Colonic mucosa (tissue), 4 donors: ENCODE measurements around the gene ARMC5. TPM values are rescaled to one million over a fixed set of nuclear protein-coding genes. Genes with fewer than 3 reads are reported as not detected.
"Not testable (repeated sequence)": the region's sequence is repeated elsewhere in the genome, so short reads cannot be mapped to it uniquely, and the experiment has no call there.

Experiments
- DNase-seq: peaks from one replicate; pipeline ENCODE4 v3.0.0-alpha.2; 2020
- H3K27ac ChIP-seq: fragments of 200-600 bp; one replicate; pipeline ENCODE4 v1.8.0; 2021
- H3K27me3 ChIP-seq: fragments of 200-600 bp; one replicate; pipeline ENCODE4 v1.8.0; 2021
- H3K36me3 ChIP-seq: fragments of 200-600 bp; one replicate; pipeline ENCODE4 v1.8.0; 2021
- H3K4me1 ChIP-seq: fragments of 200-600 bp; one replicate; pipeline ENCODE4 v1.8.0; 2021; ENCODE audit warnings: mild to moderate bottlenecking
- H3K4me3 ChIP-seq: fragments of 200-600 bp; one replicate; pipeline ENCODE4 v1.8.0; 2021
- H3K9ac ChIP-seq, 2 donors: one replicate each; pipeline ENCODE4 v1.7.0; 2013; ENCODE audit warnings: control low read depth in 2 of 2, low read depth in 2 of 2, low read length in 2 of 2
- H3K9me3 ChIP-seq: fragments of 200-600 bp; one replicate; pipeline ENCODE4 v1.8.0; 2021
- intact Hi-C: fragments of 100-400 bp; cut with DNase I; formaldehyde crosslinking; loops from one replicate; pipeline ENCODE4 v1.14.1; 2022
- total RNA-seq, 2 donors: library from RNA; stranded (reverse); fragmentation: NEBNext Ultra II Directional in 1 of 2; extraction: Animal tissue kit (Norgen Biotek cat#: 25700) in 1 of 2; gene quantifications; one replicate each; pipeline ENCODE4 v1.2.1, GENCODE V29; 2021
- TF ChIP-seq, protein P1 (sequence below): fragments of 200-600 bp; IDR thresholded peaks from one replicate; pipeline ENCODE4 v1.8.0; 2022; ENCODE audit warnings: antibody characterized with exemption, mild to moderate bottlenecking
- donor health status: healthy.
- donor health status: DM: no; HTN: no; CAD: no.
- donor health status: DM: no; HTN: no; CAD: no.

ARMC5 gene
- total RNA-seq, 2 donors from 2014 or later: 5.5 to 13.2 TPM

- Histone ChIP-seq H3K4me1 (no peaks in the 10 kb centered on the region), H3K27ac (no peak overlapping the region), H3K4me3 (no peak overlapping the region), H3K27me3 (no peaks in the 10 kb centered on the region), H3K9me3 (no peaks in the 10 kb centered on the region), H3K36me3 (no peaks in the 10 kb centered on the region), H3K9ac (no peak overlapping the region)
- DNase-seq: no peak
- intact Hi-C loops: no loop called here
- TF ChIP-seq, protein P1, sequence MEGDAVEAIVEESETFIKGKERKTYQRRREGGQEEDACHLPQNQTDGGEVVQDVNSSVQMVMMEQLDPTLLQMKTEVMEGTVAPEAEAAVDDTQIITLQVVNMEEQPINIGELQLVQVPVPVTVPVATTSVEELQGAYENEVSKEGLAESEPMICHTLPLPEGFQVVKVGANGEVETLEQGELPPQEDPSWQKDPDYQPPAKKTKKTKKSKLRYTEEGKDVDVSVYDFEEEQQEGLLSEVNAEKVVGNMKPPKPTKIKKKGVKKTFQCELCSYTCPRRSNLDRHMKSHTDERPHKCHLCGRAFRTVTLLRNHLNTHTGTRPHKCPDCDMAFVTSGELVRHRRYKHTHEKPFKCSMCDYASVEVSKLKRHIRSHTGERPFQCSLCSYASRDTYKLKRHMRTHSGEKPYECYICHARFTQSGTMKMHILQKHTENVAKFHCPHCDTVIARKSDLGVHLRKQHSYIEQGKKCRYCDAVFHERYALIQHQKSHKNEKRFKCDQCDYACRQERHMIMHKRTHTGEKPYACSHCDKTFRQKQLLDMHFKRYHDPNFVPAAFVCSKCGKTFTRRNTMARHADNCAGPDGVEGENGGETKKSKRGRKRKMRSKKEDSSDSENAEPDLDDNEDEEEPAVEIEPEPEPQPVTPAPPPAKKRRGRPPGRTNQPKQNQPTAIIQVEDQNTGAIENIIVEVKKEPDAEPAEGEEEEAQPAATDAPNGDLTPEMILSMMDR: no peak
Measured at GRCh38 chr16:31413381-31413780, 45.9 kb upstream of the ARMC5 start.

- no peaks in the 10 kb centered on the region for H3K36me3 ChIP-seq
- no peak for DNase-seq
- no peak overlapping the region for H3K9ac ChIP-seq
- TF ChIP-seq, protein P1: no peak
- no peaks in the 10 kb centered on the region for H3K4me1 ChIP-seq
- H3K27me3 ChIP-seq: no peaks in the 10 kb centered on the region
- no peak overlapping the region for H3K27ac ChIP-seq
- no peaks in the 10 kb centered on the region for H3K9me3 ChIP-seq
- H3K4me3 ChIP-seq: no peak overlapping the region
- intact Hi-C loops: no loop called here
Measured at GRCh38 chr16:31413943-31414342, 45.4 kb upstream of the ARMC5 start.

- TF ChIP-seq, protein P1: no peak
- H3K9ac ChIP-seq: no peak overlapping the region
- no peaks in the 10 kb centered on the region for H3K27me3 ChIP-seq
- H3K4me1 ChIP-seq: no peaks in the 10 kb centered on the region
- no peaks in the 10 kb centered on the region for H3K36me3 ChIP-seq
- H3K4me3 ChIP-seq: no peak overlapping the region
- H3K9me3 ChIP-seq: no peaks in the 10 kb centered on the region
- DNase-seq: no peak
- H3K27ac ChIP-seq: no peak overlapping the region
- intact Hi-C loops: no loop called here
Measured at GRCh38 chr16:31414706-31415105, 44.6 kb upstream of the ARMC5 start.

GRCh38 chr16:31416371-31416770, 42.9 kb upstream of the ARMC5 start:
- no peak overlapping the region for H3K27ac ChIP-seq

GRCh38 chr16:31417036-31417435, 42.3 kb upstream of the ARMC5 start:
- H3K9me3 ChIP-seq, H3K4me1 ChIP-seq, DNase-seq, H3K9ac ChIP-seq, H3K36me3 ChIP-seq, H3K27ac ChIP-seq, intact Hi-C loops, H3K27me3 ChIP-seq, H3K4me3 ChIP-seq: not testable (repeated sequence)

More at GRCh38 chr16:31416371-31416770, 42.9 kb upstream of the ARMC5 start:
- no peak overlapping the region for H3K4me3 ChIP-seq
- intact Hi-C loops: no loop called here
- TF ChIP-seq, protein P1: no peak
- no peaks in the 10 kb centered on the region for H3K36me3 ChIP-seq
- H3K9ac ChIP-seq: no peak overlapping the region
- no peaks in the 10 kb centered on the region for H3K4me1 ChIP-seq
- no peaks in the 10 kb centered on the region for H3K9me3 ChIP-seq
- no peak for DNase-seq
- H3K27me3 ChIP-seq: no peaks in the 10 kb centered on the region

- H3K27ac ChIP-seq: no peak overlapping the region
- H3K4me3 ChIP-seq: no peak overlapping the region
- DNase-seq: no peak
- no peaks in the 10 kb centered on the region for H3K36me3 ChIP-seq
- intact Hi-C loops: no loop called here
- H3K9me3 ChIP-seq: no peaks in the 10 kb centered on the region
- no peaks in the 10 kb centered on the region for H3K27me3 ChIP-seq
- H3K4me1 ChIP-seq: no peaks in the 10 kb centered on the region
- TF ChIP-seq, protein P1: no peak
- H3K9ac ChIP-seq: no peak overlapping the region
Measured at GRCh38 chr16:31417916-31418315, 41.4 kb upstream of the ARMC5 start.
